GM19395 (cell line): ENCODE measurements around the gene PIP5KL1.

ENCODE experiments used
- ATAC-seq: cut with Tn5 transposase; IDR thresholded peaks from one replicate; pipeline ENCODE4 v1.9.1; 2021; ENCODE audit warnings: mild to moderate bottlenecking, moderate library complexity; ENCODE audit not compliant: unreplicated experiment

The PIP5KL1 gene

GRCh38 chr9:127950513-127951289 is 20.1 kb upstream of the PIP5KL1 start:
- no peak for ATAC-seq

GRCh38 chr9:127949827-127950512 is 19.4 kb upstream of the PIP5KL1 start:
- no peak for ATAC-seq

GRCh38 chr9:127947841-127948710 is 17.5 kb upstream of the PIP5KL1 start:
- ATAC-seq, result no peak

GRCh38 chr9:127946728-127947127 is 16.2 kb upstream of the PIP5KL1 start:
- ATAC-seq, result no peak

GRCh38 chr9:127945942-127946341 is 15.4 kb upstream of the PIP5KL1 start:
- no peak for ATAC-seq

- ATAC-seq, result no peak
Measured at GRCh38 chr9:127945338-127945737, 14.8 kb upstream of the PIP5KL1 start.

GRCh38 chr9:127944586-127945218 is 14.1 kb upstream of the PIP5KL1 start:
- no peak for ATAC-seq

GRCh38 chr9:127943731-127944144 is 13.2 kb upstream of the PIP5KL1 start:
- no peak for ATAC-seq

GRCh38 chr9:127943011-127943662 is 12.6 kb upstream of the PIP5KL1 start:
- ATAC-seq, result no peak

GRCh38 chr9:127942216-127943010 is 11.8 kb upstream of the PIP5KL1 start:
- no peak for ATAC-seq

- no peak for ATAC-seq
Measured at GRCh38 chr9:127941961-127942215, 11.3 kb upstream of the PIP5KL1 start.

- ATAC-seq, result no peak
Measured at GRCh38 chr9:127941062-127941960, 10.7 kb upstream of the PIP5KL1 start.

GRCh38 chr9:127940593-127940992 is 10.0 kb upstream of the PIP5KL1 start:
- ATAC-seq, result no peak

GRCh38 chr9:127938298-127938690 is 7.7 kb upstream of the PIP5KL1 start:
- no peak for ATAC-seq

- peak; percentile 86 for ATAC-seq
Measured at GRCh38 chr9:127937388-127938297, 7.1 kb upstream of the PIP5KL1 start, which contains the start of gene DPM2. Gene DPM2 (minus strand): TSS chr9:127937854. CDS start chr9:127937820, 34 bp downstream.

- ATAC-seq, result no peak
Measured at GRCh38 chr9:127937056-127937387, 6.4 kb upstream of the PIP5KL1 start.

- no peak for ATAC-seq
Measured at GRCh38 chr9:127936347-127936852, 5.8 kb upstream of the PIP5KL1 start.

- ATAC-seq, result no peak
Measured at GRCh38 chr9:127935765-127936221, 5.2 kb upstream of the PIP5KL1 start.
